Measurements from ENCODE around the gene IFT52.

GRCh38 chr20:43584448-43585136 lies 6.1 kb upstream of the IFT52 start:
- TF ChIP-seq, protein P1, sequence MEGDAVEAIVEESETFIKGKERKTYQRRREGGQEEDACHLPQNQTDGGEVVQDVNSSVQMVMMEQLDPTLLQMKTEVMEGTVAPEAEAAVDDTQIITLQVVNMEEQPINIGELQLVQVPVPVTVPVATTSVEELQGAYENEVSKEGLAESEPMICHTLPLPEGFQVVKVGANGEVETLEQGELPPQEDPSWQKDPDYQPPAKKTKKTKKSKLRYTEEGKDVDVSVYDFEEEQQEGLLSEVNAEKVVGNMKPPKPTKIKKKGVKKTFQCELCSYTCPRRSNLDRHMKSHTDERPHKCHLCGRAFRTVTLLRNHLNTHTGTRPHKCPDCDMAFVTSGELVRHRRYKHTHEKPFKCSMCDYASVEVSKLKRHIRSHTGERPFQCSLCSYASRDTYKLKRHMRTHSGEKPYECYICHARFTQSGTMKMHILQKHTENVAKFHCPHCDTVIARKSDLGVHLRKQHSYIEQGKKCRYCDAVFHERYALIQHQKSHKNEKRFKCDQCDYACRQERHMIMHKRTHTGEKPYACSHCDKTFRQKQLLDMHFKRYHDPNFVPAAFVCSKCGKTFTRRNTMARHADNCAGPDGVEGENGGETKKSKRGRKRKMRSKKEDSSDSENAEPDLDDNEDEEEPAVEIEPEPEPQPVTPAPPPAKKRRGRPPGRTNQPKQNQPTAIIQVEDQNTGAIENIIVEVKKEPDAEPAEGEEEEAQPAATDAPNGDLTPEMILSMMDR (IDR thresholded peaks at IDR 0.05), result no peak
- no peak for TF ChIP-seq POLR2AphosphoS5 (IDR thresholded peaks at IDR 0.05)
- TF ChIP-seq EP300 (IDR thresholded peaks at IDR 0.05), result no peak
